Measurements from ENCODE around the gene ASCL1.

The ASCL1 gene

DNA sequence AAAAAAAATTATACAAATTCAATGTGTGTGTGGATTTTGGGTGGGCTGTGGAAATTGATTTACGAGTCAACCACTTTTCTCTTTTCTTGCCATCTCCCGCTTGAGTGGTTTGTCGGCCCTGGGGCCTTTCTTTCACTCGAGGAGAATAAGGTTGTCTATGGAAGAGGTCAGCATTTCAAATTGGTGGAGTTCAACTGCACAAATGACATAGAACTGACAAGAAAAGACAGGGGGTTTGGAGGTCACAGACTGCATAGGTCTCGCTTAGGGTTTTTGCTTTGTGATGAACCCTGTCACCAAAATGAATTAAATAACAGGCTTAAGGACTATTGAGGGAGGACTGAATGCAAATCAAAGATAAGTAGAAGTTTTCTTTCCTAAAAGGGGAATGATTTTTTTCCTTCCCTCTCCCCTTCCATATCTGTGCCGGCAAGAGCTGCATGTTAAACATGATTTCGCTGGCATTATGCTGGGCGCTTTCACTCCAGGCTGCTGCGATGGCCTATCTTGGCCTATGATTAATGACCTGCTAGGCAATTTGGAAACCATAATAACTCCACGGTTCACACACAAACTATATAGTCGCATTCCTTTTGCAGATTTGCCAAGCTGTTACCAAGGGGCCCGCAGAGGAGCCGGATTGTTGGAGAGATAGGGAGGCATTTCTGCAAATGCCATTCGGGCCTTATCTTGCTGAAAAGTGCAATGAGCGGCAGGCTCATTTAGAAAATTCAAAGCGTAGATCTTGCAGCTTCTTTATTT, 20.7 kb downstream of the ASCL1 start:
- no peak for DNase-seq (ENCODE audit: low read depth)

DNA sequence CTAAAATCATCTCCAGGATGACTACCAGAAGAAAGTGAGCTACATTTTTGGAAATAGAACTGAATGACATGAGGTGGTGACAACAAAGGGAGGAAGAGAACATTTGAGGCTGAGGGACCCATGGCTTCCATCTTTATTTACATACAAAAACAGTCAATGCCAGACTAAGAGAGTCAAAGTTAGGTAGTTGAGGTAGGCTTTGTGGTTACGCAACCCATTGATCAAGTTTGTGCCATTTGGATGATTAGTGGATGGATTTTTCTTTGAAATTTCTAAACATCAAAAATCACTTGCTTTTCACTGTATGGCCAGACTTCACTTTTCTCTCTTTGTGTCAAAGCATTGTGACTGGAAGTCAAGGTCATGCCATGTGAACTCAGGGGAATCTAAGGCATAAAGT, 22.9 kb downstream of the ASCL1 start:
- DNase-seq (ENCODE audit: low read depth): no peak

DNA sequence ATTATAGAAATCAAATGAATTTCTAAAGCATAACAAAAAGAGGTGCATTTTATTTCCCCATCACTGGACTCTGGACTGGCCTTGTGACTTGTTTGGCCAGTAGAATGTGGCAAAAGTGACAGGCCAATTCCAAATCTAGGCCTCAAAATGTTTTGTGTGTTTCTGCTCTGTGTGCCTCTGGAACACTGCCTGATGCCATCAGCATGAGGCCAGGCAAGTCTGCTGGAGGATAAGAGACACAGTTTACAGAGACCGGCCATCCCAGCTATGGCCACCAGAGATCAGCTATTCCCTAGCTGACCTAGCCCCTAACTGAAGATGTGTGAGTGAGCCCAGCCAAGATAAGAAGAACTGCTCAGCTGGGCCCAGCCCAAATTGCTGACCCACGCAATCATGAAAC, 32.9 kb downstream of the ASCL1 start:
- DNase-seq (ENCODE audit: low read depth): no peak

DNA sequence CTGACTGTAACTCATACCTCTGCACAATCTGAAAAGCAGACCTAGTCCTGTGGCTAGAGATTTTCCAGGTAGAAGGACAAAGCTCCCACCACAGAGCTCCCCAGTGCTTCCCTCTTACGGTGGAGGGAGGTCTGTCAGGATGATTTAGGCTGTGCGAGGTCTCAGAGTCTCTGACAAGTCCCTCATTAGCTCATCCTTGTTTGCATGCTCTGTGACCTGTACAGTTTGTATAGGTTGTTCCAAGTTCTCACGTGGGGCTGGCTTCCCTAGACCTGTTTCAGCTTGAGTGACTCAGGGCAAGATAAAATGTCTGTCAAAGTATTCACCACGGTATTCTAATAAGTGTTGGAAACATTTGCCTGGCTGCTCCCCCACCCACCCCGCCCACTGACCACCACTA, 34.8 kb downstream of the ASCL1 start:
- DNase-seq (ENCODE audit: low read depth): no peak

DNA sequence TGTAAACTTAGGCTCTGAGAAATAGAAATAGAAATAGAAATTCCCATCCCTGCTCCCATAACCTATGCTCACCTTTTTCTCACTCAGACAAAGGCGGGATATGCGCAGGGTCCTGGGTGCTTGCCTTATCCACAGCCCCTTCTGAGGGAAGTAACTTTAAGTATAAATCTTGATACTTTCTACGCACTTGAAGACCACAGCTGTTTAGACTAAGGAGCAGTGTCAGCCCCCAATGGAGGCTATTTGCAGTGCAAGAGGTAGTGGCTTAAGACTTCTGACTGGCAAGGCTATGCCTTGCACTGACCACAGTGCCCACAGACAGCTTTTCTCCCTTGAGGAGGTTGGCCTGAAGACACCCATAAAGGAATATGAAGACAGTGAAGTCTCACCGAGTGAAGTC, 35.2 kb downstream of the ASCL1 start:
- DNase-seq (ENCODE audit: low read depth): no peak

DNA sequence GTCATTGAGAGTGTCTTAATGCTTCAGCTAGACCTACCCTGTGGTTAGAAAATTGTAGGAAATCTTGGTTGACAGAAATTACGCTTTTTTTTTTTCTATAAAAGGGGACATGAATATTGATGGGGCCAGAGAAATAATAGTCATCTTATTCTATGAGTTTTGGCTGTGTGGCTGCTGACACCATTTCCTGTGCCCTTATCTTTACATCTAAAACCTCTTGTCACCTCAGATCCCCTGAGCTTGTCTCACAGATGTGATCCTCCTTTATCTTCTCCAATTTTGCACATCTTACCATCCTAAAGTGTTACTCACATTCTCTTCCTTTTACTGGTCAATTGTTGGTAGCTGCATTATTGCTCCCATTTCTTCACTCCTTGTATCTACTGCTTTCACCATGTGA, 36.1 kb downstream of the ASCL1 start:
- no peak for DNase-seq (ENCODE audit: low read depth)

DNA sequence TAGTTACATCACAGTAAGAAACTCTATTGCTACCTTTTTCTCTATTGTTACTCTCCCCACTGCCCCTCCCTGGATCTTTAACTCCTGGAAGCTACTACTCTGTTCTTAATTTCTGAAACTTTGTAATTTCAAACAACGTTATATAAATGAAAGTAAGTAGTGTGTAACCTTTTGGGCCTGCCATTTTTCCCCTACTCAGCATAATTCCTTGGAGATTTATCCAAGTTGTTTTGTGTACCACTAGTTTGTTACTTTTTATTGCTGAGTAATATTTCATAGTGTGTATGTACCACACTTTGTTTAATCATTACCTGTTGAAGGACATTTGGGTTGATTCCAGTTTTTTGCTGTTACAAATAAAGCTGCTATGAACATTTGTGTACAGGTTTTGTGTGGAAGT, 37.9 kb downstream of the ASCL1 start:
- no peak for DNase-seq (ENCODE audit: low read depth)

Data from GM04503 (cell line).